GM12878 (cell line): ENCODE results near the gene MROH7. TPM values are rescaled to one million over a fixed set of nuclear protein-coding genes. Genes with fewer than 3 reads are reported as not detected.

Experiments used
- ATAC-seq: fragments of 200-7000 bp; cut with Tn5 transposase; 3 replicates; pipeline ENCODE4 v1.9.1; 2020; ENCODE audit warnings: mild to moderate bottlenecking, moderate library complexity
- BruUV-seq: library from RNA; stranded (reverse); fragments of 400-500 nt; replicated peaks from 2 replicates; lab custom pipeline; 2021; lab: Mats Ljungman, UMichigan
- CTCF ChIA-PET: fragments of 300-600 bp; sonication (Branson Sonifier 250); formaldehyde crosslinking; extraction: SDS; loops from one replicate; lab custom pipeline; 2021; ENCODE audit warnings: inconsistent platforms; lab: Yijun Ruan, JAX
- POLR2A ChIA-PET: fragments of 350-600 bp; formaldehyde crosslinking; extraction: SDS; loops from one replicate; lab custom pipeline; 2021; ENCODE audit warnings: inconsistent platforms; lab: Charles Lee
- RAD21 ChIA-PET: fragments of 300-600 bp; sonication (Branson Sonifier 250); formaldehyde crosslinking; loops from one replicate; lab custom pipeline; 2023; ENCODE audit warnings: antibody characterized with exemption; ENCODE audit not compliant: unreplicated experiment; lab: Charles Lee
- SMC1A ChIA-PET: fragments of 300-600 bp; sonication (Branson Sonifier 250); formaldehyde crosslinking; loops from one replicate; lab custom pipeline; 2023; ENCODE audit not compliant: unreplicated experiment, uncharacterized antibody; lab: Charles Lee
- DNase-seq: peaks from one replicate; pipeline ENCODE4 v3.0.0-alpha.2; 2011; ENCODE audit warnings: low read depth, low spot score
- FAIRE-seq: peaks from 3 replicates; lab custom pipeline; 2011; peaks lifted over from hg19 to GRCh38; lab: Jason Lieb, UNC
- H2AFZ ChIP-seq: 2 replicates; pipeline ENCODE4 v1.6.0; 2011; ENCODE audit warnings: low read depth, low read length, control low read depth; ENCODE audit not compliant: control insufficient read depth
- H3K27ac ChIP-seq: 2 replicates; pipeline ENCODE4 v1.5.1; 2011; ENCODE audit warnings: control low read depth; ENCODE audit not compliant: control insufficient read depth, insufficient read depth
- H3K27me3 ChIP-seq, 2 experiments: replicated peaks in 1 of 2; 2 replicates each; pipeline versions ENCODE4 v1.6.0 to v1.6.1; 2011; ENCODE audit warnings: low read length in 1 of 2; ENCODE audit not compliant: control insufficient read depth in 2 of 2, insufficient read depth in 2 of 2
- H3K36me3 ChIP-seq, 2 experiments: 2 replicates each; pipeline ENCODE4 v1.5.1; 2011; ENCODE audit warnings: low read length in 1 of 2; ENCODE audit not compliant: control insufficient read depth in 2 of 2, insufficient read depth in 2 of 2
- H3K4me1 ChIP-seq: 2 replicates; pipeline ENCODE4 v1.6.1; 2011; ENCODE audit warnings: mild to moderate bottlenecking, low read length, moderate library complexity, mixed read lengths; ENCODE audit not compliant: control insufficient read depth, insufficient read depth
- H3K4me2 ChIP-seq: 2 replicates; pipeline ENCODE4 v1.6.0; 2011; ENCODE audit warnings: control low read depth; ENCODE audit not compliant: control insufficient read depth, insufficient read depth
- H3K4me3 ChIP-seq: fragments of 200-600 bp; sonication (generic); 2 replicates; pipeline ENCODE4 v1.5.1; 2016
- H3K79me2 ChIP-seq: 2 replicates; pipeline ENCODE4 v1.6.0; 2011; ENCODE audit warnings: low read length; ENCODE audit not compliant: control insufficient read depth, insufficient read depth
- H3K9ac ChIP-seq: 2 replicates; pipeline ENCODE4 v1.8.0; 2011; ENCODE audit warnings: low read length, control low read depth, mixed read lengths; ENCODE audit not compliant: control insufficient read depth, insufficient read depth
- H3K9me3 ChIP-seq: replicated peaks from 3 replicates; pipeline ENCODE4 v1.5.1; 2011; ENCODE audit warnings: mild to moderate bottlenecking, low read length; ENCODE audit not compliant: control insufficient read depth, insufficient read depth
- H4K20me1 ChIP-seq: 2 replicates; pipeline ENCODE4 v1.6.0; 2011; ENCODE audit not compliant: control insufficient read depth, insufficient read depth
- CEBPB ChIP-seq, 2 experiments: fragments of 150-350 bp in 1 of 2; IDR thresholded peaks; 2 replicates each; pipeline ENCODE4 v1.6.1; 2012 to 2014; ENCODE audit warnings: low read depth in 2 of 2, low read length in 2 of 2, borderline replicate concordance in 1 of 2, inconsistent platforms in 1 of 2
- CREB1 ChIP-seq: IDR thresholded peaks from 2 replicates; pipeline ENCODE4 v1.6.1; 2012; ENCODE audit warnings: low read depth, mild to moderate bottlenecking, inconsistent platforms
- EP300 ChIP-seq, 2 experiments: fragments of 150-350 bp in 1 of 2; IDR thresholded peaks; 2 replicates each; pipeline ENCODE4 v1.6.1; 2011 to 2012; ENCODE audit warnings: low read depth in 2 of 2, low read length in 2 of 2, borderline replicate concordance in 1 of 2, improper control_type of control experiment in 1 of 2, inconsistent platforms in 1 of 2; ENCODE audit not compliant: control insufficient read depth in 1 of 2
- SREBF1 ChIP-seq: IDR thresholded peaks from 2 replicates; pipeline ENCODE4 v1.6.1; 2012; ENCODE audit warnings: mild to moderate bottlenecking, low read length
- STAT3 ChIP-seq: IDR thresholded peaks from 2 replicates; pipeline ENCODE4 v1.6.1; 2011; ENCODE audit warnings: low read depth, low read length, improper control_type of control experiment
- TCF7 ChIP-seq: IDR thresholded peaks from 2 replicates; pipeline ENCODE4 v1.6.1; 2014; ENCODE audit warnings: antibody characterized with exemption, borderline replicate concordance
- ZBED1 ChIP-seq: IDR thresholded peaks from 2 replicates; pipeline ENCODE4 v1.6.1; 2016; ENCODE audit warnings: borderline replicate concordance
- WGBS: methylation state at CpG from one replicate; pipeline ENCODE4 v1.1.6; 2016; ENCODE audit warnings: low lambda C conversion rate; ENCODE audit not compliant: insufficient replicate concordance, insufficient coverage; ENCODE audit errors: missing lambda C conversion rate; 5-methylcytosine and 5-hydroxymethylcytosine counted together
- in situ Hi-C: fragments of 300-500 bp; cut with MboI; formaldehyde crosslinking; loops from 9 replicates; pipeline ENCODE4 v1.14.3; 2018; ENCODE audit warnings: mixed read lengths
- intact Hi-C: fragments of 100-400 bp; cut with micrococcal nuclease; formaldehyde crosslinking; loops from one replicate; pipeline ENCODE4 v1.14.2; 2022; ENCODE audit not compliant: unreplicated experiment
- polyA plus RNA-seq, 11 experiments: library from polyadenylated mRNA; depleted of rRNA in 4 of 11; unstranded in 6 of 11; stranded (reverse) in 5 of 11; fragments of >200 nt; fragmentation: Nextera tagmentation in 4 of 11; fragmentation: Illumina TruSeq in 1 of 11; extraction: Ambion mirVana in 4 of 11; extraction: Trizol in 1 of 11; gene quantifications; 1 replicate in 1 of 11; 2 replicates in 10 of 11; pipeline versions ENCODE4 v1.2.1 to v1.2.3, GENCODE V29; 2011 to 2016; ENCODE audit warnings: inconsistent platforms in 2 of 11, missing spikeins in 2 of 11, low read depth in 1 of 11
- total RNA-seq, 4 experiments: library from RNA; depleted of rRNA in 3 of 4; stranded (reverse); fragments of >200 nt in 3 of 4; fragmentation: Illumina TruSeq in 1 of 4; extraction: Trizol in 1 of 4; gene quantifications; 2 replicates each; pipeline versions ENCODE4 v1.2.1 to v1.2.3, GENCODE V29; 2013 to 2021
- TF ChIP-seq, protein P1 (sequence below): IDR thresholded peaks from 2 replicates; pipeline ENCODE4 v1.6.1; 2011; ENCODE audit warnings: mild to moderate bottlenecking, low read depth, low read length, moderate library complexity; ENCODE audit not compliant: insufficient replicate concordance
- TF ChIP-seq, protein P2 (sequence below): fragments of 450-650 bp; conservative IDR thresholded peaks from 2 replicates; pipeline ENCODE4 v1.6.1; 2017; ENCODE audit warnings: mild to moderate bottlenecking, moderate library complexity
- TF ChIP-seq, protein P3 (sequence below): fragments of 450-650 bp; formaldehyde crosslinking; IDR thresholded peaks from 2 replicates; pipeline ENCODE4 v1.4.0; 2020; ENCODE audit warnings: mild to moderate bottlenecking, moderate library complexity
- TF ChIP-seq, protein P4 (sequence below): IDR thresholded peaks from 2 replicates; pipeline ENCODE4 v1.6.1; 2012; ENCODE audit warnings: mild to moderate bottlenecking, low read depth, low read length

Gene MROH7
- total and polyA plus RNA-seq, 10 of the 15 experiments (the other 5 are each of a cell fraction or from before 2014, with no cell fraction given) = 0.11 TPM; not detected in 9

DNA sequence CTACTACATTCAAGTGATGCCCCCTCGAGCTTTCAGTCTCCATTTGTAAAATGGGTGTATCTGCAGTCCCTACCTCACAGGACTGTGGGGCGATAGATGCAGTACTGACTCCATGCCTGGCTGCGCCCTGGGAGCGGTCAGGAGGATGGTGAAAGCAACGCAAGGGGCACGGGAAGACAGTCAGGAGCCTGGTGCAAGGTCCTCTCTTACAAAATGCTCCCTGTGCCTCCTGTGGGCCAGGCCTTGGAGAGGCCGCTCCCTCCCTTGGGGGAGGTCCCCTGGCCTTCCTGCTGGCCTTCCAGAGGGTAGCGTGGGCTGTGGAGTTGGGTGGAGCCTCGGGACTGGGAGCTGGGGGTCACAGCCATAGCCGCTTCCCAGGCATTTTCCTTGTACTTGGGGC is 39.9 kb upstream of the MROH7 start:
- CTCF ChIA-PET = no interaction called here
- 41% methylated on average over 10 of the region's 10 CpGs for WGBS
- in situ Hi-C loops (no loop called here), intact Hi-C loops (no loop called here)
- no peaks in the 10 kb centered on the region for H3K4me1 ChIP-seq
- DNase-seq (no peak), FAIRE-seq (no peak), ATAC-seq (no peak)
- no peaks in the 10 kb centered on the region for H3K79me2 ChIP-seq
- H3K9ac ChIP-seq = no peak overlapping the region
- SMC1A ChIA-PET = no interaction called here
- H3K27me3 ChIP-seq = no peaks in the 10 kb centered on the region
- H3K4me2 ChIP-seq = no peak overlapping the region
- POLR2A ChIA-PET = no interaction called here
- no TSS peak for BruUV-seq
- no peak for TF ChIP-seq ZBED1
- no peak for TF ChIP-seq EP300 (IDR thresholded peaks at IDR 0.05; ENCODE audit: borderline replicate concordance in 1 of 2, control insufficient read depth in 1 of 2, low read depth in 2 of 2, low read length in 2 of 2)
- TF ChIP-seq, protein P1, sequence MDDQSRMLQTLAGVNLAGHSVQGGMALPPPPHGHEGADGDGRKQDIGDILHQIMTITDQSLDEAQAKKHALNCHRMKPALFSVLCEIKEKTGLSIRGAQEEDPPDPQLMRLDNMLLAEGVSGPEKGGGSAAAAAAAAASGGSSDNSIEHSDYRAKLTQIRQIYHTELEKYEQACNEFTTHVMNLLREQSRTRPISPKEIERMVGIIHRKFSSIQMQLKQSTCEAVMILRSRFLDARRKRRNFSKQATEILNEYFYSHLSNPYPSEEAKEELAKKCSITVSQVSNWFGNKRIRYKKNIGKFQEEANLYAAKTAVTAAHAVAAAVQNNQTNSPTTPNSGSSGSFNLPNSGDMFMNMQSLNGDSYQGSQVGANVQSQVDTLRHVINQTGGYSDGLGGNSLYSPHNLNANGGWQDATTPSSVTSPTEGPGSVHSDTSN = no peak
- TF ChIP-seq, protein P2, sequence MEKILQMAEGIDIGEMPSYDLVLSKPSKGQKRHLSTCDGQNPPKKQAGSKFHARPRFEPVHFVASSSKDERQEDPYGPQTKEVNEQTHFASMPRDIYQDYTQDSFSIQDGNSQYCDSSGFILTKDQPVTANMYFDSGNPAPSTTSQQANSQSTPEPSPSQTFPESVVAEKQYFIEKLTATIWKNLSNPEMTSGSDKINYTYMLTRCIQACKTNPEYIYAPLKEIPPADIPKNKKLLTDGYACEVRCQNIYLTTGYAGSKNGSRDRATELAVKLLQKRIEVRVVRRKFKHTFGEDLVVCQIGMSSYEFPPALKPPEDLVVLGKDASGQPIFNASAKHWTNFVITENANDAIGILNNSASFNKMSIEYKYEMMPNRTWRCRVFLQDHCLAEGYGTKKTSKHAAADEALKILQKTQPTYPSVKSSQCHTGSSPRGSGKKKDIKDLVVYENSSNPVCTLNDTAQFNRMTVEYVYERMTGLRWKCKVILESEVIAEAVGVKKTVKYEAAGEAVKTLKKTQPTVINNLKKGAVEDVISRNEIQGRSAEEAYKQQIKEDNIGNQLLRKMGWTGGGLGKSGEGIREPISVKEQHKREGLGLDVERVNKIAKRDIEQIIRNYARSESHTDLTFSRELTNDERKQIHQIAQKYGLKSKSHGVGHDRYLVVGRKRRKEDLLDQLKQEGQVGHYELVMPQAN = no peak
- TF ChIP-seq SREBF1 = no peak
- no peak for TF ChIP-seq CEBPB (IDR thresholded peaks at IDR 0.05; ENCODE audit: borderline replicate concordance in 1 of 2, low read depth in 2 of 2, low read length in 2 of 2)
- TF ChIP-seq, protein P3, sequence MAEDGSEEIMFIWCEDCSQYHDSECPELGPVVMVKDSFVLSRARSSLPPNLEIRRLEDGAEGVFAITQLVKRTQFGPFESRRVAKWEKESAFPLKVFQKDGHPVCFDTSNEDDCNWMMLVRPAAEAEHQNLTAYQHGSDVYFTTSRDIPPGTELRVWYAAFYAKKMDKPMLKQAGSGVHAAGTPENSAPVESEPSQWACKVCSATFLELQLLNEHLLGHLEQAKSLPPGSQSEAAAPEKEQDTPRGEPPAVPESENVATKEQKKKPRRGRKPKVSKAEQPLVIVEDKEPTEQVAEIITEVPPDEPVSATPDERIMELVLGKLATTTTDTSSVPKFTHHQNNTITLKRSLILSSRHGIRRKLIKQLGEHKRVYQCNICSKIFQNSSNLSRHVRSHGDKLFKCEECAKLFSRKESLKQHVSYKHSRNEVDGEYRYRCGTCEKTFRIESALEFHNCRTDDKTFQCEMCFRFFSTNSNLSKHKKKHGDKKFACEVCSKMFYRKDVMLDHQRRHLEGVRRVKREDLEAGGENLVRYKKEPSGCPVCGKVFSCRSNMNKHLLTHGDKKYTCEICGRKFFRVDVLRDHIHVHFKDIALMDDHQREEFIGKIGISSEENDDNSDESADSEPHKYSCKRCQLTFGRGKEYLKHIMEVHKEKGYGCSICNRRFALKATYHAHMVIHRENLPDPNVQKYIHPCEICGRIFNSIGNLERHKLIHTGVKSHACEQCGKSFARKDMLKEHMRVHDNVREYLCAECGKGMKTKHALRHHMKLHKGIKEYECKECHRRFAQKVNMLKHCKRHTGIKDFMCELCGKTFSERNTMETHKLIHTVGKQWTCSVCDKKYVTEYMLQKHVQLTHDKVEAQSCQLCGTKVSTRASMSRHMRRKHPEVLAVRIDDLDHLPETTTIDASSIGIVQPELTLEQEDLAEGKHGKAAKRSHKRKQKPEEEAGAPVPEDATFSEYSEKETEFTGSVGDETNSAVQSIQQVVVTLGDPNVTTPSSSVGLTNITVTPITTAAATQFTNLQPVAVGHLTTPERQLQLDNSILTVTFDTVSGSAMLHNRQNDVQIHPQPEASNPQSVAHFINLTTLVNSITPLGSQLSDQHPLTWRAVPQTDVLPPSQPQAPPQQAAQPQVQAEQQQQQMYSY (CRISPR knock-in tag) = no peak
- TF ChIP-seq CREB1 = no peak
- TF ChIP-seq, protein P4, sequence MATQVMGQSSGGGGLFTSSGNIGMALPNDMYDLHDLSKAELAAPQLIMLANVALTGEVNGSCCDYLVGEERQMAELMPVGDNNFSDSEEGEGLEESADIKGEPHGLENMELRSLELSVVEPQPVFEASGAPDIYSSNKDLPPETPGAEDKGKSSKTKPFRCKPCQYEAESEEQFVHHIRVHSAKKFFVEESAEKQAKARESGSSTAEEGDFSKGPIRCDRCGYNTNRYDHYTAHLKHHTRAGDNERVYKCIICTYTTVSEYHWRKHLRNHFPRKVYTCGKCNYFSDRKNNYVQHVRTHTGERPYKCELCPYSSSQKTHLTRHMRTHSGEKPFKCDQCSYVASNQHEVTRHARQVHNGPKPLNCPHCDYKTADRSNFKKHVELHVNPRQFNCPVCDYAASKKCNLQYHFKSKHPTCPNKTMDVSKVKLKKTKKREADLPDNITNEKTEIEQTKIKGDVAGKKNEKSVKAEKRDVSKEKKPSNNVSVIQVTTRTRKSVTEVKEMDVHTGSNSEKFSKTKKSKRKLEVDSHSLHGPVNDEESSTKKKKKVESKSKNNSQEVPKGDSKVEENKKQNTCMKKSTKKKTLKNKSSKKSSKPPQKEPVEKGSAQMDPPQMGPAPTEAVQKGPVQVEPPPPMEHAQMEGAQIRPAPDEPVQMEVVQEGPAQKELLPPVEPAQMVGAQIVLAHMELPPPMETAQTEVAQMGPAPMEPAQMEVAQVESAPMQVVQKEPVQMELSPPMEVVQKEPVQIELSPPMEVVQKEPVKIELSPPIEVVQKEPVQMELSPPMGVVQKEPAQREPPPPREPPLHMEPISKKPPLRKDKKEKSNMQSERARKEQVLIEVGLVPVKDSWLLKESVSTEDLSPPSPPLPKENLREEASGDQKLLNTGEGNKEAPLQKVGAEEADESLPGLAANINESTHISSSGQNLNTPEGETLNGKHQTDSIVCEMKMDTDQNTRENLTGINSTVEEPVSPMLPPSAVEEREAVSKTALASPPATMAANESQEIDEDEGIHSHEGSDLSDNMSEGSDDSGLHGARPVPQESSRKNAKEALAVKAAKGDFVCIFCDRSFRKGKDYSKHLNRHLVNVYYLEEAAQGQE = no peak
- TF ChIP-seq STAT3 = no peak
- no peak for TF ChIP-seq TCF7
- RAD21 ChIA-PET = no interaction called here
- no peaks in the 10 kb centered on the region for H3K9me3 ChIP-seq
- no peaks in the 10 kb centered on the region for H3K36me3 ChIP-seq
- no peak overlapping the region for H2AFZ ChIP-seq
- no peak overlapping the region for H3K4me3 ChIP-seq
- H3K27ac ChIP-seq = no peak overlapping the region
- H4K20me1 ChIP-seq = no peaks in the 10 kb centered on the region
